IMR-90 (cell line): Measurements from ENCODE around the gene TUBGCP6.

Experiments
- MAFK ChIP-seq: IDR thresholded peaks from 2 replicates; pipeline ENCODE4 v1.6.1; 2012; ENCODE audit warnings: low read depth, low read length, improper control_type of control experiment
- POLR2A ChIP-seq: IDR thresholded peaks from 2 replicates; pipeline ENCODE4 v1.6.1; 2012; ENCODE audit warnings: mild to moderate bottlenecking, low read depth, low read length
- RAD21 ChIP-seq: IDR thresholded peaks from 2 replicates; pipeline ENCODE4 v1.6.1; 2012; ENCODE audit warnings: low read length, improper control_type of control experiment

GRCh38 chr22:50280708-50281383 lies 36.0 kb upstream of the TUBGCP6 start:
- TF ChIP-seq MAFK (no peak), POLR2A (no peak), RAD21 (no peak)
